GM21515 (cell line): ENCODE measurements around the gene ZC3H7B.
"Not testable (repeated sequence)": the region's sequence is repeated elsewhere in the genome, so short reads cannot be mapped to it uniquely, and the experiment has no call there.

ENCODE experiments used
- ATAC-seq: cut with Tn5 transposase; IDR thresholded peaks from one replicate; pipeline ENCODE4 v1.9.1; 2021; ENCODE audit not compliant: unreplicated experiment

Gene ZC3H7B, protein sequence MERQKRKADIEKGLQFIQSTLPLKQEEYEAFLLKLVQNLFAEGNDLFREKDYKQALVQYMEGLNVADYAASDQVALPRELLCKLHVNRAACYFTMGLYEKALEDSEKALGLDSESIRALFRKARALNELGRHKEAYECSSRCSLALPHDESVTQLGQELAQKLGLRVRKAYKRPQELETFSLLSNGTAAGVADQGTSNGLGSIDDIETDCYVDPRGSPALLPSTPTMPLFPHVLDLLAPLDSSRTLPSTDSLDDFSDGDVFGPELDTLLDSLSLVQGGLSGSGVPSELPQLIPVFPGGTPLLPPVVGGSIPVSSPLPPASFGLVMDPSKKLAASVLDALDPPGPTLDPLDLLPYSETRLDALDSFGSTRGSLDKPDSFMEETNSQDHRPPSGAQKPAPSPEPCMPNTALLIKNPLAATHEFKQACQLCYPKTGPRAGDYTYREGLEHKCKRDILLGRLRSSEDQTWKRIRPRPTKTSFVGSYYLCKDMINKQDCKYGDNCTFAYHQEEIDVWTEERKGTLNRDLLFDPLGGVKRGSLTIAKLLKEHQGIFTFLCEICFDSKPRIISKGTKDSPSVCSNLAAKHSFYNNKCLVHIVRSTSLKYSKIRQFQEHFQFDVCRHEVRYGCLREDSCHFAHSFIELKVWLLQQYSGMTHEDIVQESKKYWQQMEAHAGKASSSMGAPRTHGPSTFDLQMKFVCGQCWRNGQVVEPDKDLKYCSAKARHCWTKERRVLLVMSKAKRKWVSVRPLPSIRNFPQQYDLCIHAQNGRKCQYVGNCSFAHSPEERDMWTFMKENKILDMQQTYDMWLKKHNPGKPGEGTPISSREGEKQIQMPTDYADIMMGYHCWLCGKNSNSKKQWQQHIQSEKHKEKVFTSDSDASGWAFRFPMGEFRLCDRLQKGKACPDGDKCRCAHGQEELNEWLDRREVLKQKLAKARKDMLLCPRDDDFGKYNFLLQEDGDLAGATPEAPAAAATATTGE

DNA sequence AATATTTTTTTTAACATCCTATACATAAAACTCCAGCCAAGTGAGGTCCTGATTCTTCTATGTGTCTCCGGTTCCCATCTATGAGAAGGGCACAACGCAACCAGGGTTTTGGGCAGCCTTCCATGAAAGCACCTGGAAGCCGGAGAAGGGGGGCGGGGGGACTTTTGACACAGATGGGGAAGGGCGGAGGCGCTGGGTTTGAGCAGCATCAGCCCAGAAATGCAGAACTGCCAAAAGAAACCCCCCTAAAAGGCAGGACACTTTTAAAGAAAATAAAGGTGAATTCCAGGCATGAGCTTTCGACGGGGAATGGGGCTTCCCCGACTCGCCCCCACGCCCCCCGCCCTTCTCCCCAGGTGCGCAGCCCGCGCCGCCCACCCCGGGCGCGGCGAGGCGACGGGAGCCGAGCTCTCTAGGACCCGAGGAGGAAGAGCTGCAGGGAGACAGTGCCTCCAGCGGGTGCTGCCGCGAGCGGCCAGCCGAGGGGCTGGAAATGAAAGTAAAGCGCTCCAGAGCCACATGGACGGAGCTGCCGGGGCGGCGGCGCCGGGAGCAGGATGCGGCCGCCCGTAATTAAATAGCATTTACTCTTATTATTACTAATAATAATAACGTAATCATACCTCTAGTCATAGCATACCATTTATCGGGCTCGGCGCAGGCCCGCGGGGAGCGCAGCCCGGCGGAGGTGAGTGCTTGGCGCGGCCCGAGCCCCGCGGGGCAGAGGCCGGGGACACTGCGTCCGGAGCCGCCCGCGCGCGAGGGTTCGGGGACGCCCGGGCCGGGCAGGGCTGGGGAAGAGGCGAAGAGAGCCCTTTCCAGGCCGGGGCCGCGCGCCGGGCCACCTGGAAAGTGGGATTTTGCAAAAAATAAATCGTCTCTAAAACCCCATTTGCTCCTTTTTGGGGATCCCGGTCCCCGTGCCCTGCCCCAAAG is at the start of gene ZC3H7B:
ZC3H7B (plus strand) TSS at position 441 of the 936 bp plus-strand sequence. CDS start 19,136 bp downstream, outside the sequence.
- peak; percentile 80 for ATAC-seq

DNA sequence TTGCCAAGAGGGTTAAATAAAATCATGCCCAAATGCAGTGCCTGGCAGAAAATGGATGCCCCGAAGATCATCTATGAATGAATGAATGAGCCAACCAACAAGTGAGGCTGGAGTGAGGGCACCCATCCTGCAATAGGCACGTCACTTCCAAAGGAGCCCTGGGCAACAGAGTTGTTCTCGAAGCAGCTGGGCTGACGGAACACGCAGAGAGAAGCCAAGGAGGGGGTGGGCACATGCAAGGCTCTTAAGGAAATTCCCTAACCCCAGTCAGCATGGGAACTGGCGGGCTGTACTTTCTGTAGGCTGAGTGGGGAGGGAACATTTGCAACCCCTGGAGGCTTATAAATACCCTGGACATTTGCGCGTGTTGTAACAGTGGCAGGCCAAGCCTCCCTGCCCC is 49.0 kb upstream of the ZC3H7B start:
- ATAC-seq, result no peak

DNA sequence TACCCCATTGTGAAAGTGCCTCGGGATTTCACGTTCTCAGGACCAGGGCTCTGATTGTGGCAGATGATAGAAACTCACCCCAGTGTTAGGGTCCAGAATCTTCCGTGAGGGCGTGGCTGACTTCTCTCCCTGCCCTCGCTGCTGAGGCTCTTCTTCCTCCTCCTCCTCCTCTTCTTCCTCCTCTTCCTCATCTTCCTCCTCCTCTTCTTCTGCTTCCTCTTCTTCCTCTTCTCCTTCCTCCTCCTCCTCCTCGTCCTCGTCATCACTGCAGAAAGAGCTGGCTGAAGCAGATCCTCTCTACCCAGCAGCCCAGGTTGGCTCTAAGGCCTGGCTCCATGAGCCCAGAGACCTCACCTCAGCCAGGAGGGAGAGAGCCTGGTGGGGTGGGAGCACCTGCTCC is 47.1 kb upstream of the ZC3H7B start:
- no peak for ATAC-seq

DNA sequence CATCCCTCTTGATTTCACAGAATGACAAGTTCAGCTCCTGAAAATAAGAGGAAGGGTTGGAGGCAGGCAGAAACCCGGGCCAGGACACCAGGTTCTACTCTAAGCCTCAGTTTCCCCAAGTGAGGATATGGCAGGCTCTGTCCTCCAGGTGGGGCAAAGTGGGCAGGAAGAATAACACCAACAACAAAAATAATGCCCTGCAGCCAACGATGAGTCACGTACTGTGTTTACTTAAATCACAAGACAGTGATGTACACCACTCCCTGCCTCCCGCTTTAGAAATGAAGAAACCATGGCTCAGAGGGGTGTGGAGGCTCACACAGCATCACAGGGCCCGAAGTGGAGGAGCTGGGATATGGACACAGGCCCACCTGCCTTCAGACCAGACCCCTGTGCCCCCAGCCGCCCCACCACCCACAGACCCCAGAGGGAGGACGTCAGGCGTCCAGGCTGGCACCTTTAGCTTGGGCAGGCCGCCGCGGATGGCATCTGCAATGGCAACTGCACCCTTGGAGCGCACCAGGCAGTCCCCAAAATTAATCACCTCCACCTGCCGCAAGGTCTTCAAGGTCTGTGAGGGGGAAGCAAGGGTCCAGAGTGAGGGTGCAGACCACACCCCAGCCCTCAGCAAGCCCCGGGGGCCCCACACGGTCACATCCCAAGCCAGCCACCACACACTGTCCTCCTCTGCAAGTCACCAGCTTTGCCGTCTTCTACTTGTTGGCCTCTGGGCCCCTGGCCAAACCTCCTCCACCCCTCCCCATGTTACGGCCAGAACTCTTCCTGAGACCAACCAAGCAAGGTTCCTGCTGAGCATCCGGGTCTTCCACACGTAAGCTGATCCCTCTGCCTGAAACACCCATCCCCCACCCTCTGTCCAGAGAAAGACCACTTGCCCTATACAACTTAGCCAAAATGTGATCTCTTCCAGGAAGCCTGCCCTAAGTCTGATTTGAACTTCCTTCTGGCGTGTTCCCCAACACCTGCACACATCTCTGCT is 44.8 kb upstream of the ZC3H7B start:
- ATAC-seq, result no peak

DNA sequence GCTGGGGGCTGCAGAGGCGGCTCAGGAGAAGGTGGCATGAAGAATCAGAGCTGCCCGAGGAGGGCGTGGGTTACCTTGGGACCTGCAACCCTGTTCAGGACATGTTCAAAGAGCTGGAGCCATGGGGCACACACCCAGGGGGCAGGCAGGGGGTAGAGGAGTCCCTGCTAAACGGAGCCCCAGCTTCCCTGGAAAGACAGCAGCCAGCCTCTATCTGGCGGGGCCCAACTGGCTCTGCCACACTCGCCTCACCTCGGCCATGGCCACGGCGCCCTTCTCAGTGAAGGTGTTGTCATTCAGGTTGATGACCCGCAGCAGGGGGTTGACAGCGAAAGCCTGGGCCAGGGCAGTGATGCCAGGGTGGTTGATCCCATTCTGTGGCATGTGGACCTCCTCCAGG is 43.6 kb upstream of the ZC3H7B start:
- ATAC-seq, result no peak

DNA sequence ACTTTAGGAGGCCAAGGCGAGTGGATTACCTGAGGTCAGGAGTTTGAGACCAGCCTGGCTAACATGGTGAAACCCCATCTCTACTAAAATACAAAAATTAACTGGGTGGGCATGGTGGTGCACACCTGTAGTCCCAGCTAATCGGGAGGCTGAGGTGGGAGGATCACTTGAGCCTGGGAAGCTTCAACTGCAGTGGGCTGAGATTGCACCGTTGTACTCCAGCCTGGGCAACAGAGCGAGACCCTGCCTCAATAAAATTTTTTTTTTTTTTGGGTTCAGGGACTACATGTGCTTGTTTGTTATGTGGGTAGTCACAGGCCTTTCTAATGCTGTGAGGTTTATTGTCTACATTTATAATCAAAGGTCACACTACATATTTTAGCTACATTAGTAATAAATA is 41.6 kb upstream of the ZC3H7B start:
- not testable (repeated sequence) for ATAC-seq

DNA sequence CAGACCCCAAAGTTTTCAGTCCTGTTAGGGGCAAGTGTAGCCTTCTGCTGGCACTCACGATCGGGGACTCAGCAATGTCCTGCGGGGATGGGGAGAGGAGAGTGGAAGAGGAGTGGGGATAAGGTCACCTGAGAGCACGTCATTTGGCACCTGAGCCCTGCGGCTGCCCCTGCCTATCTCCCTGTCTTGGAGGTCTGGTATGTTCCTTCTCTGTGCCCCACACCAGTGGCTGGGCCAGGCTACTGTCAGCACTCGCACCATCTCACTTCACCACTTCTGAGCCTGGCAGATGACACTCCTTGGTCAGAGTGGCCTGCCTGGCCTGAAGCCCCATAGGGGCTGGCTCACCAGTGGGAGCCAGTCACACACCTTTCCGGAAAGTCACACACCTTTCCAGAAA is 40.5 kb upstream of the ZC3H7B start:
- ATAC-seq, result no peak

DNA sequence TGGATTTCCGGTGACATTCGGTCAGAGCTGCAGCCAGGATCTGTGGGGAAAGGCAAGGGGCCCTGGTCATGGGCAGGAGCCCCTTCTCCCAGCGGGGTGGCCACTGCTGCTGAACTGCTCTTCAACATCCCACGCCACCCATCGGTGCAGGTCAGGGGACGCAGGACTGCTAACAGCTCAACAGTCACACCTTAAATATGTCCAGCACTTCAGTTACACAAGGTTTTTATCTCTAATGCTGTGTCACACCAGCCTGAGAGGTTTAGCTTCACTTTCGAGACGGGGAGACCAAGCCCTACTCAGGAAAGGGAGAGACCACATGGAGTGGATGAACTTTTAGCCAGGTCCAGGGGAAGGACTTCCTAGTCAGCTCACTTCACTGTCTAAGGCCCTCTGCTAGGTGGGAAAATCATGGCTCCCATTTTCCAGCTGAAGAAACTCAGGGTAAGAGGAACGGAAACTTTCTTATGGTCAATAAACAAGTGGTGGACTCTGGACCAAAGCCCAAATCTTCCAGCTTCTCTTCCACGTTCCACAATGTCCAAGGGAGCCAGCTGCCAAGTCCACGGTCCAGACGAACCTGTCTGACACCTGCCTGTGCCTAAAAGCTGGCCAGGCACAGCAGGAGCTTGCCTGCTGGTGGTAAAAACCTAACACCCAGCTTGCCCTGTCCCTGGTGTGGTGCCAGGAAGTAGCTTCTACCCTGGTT is 39.6 kb upstream of the ZC3H7B start:
- no peak for ATAC-seq

DNA sequence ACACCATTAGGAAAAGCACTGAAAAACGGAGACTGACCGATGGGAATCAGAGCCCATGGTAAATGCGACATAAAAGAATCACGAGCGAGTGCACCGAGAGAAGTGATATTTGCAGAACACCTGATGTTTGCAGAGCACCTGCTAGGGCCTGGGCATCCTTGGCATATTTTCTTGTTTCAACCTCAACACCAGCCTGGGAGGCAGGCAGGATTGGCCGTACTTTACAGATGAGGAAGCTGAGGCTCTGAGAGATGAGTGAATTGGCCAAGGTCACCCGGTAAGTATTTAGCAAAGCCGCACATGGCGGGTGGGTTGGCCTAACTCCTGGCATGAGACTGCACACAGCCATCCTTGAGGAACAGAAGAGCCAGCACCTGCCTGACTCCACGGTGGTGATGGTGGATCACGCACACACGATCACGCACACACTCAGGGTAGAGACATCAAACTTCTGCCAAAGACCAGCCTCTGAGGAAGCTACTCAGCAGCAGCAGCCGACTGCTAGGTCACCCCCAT is 39.0 kb upstream of the ZC3H7B start:
- ATAC-seq, result no peak

DNA sequence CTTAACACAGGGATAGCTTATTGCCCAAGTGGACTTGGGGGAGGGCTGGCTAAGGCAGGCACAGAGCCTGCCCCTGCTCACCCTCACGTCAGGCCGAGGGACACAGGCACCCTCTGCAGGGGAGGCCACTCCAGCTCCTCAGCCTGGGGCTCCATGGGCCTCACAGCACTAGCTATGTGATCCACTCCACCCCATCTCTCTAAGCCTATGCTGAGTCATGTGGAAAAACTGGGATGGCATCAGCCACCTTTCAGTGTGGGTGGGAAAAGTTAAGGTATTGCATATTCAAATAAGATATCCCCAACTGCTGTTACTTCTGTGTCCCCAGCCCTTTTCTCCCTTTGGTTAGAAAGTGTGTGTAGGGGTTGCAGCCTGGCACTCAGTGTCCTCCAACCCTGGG is 37.6 kb upstream of the ZC3H7B start:
- ATAC-seq, result no peak

DNA sequence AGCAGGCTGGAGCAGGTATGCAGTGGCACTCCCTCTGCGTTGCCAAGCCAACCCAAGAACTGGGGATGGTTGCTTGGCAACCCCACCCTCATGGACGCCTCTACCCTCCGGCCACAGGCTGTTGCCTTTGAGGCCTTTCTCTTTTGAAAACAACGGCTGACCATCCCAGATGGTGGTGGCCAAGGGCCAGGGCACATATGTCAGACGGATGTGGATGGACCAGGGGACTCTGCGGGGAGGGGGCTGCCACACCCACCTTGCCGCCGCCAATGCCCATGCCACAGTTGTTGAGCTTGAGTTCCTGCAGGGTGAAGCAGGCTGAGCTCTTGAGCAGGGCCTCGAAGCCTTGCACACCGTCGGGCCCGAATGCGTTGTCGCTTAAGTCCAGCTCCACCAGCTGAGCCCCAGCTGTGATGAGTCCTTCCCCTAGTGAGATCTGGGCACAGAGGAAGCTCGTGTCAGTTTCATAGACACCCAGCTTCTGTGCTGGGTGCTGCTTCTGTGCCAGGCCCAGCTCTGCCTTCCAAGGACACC is 36.9 kb upstream of the ZC3H7B start:
- ATAC-seq, result no peak

DNA sequence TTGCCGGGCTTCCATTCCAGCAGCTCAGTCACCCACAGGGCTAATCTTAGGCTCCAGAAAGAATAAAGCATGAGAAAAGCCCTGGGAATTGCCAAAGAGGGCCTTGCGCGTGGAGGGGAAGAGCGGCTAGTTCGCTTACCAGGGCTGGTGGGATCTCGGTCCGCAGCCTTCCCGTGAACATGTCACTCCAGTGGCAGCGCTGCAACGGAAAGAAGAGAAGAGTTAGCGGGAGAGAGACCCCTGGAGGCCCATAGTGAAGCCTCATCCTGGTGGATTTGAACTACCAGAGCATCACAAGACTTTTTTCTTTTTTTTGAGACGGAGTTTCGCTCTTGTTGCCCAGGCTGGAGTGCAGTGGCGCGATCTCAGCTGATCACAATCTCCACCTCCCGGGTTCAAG is 33.4 kb upstream of the ZC3H7B start:
- ATAC-seq, result no peak

DNA sequence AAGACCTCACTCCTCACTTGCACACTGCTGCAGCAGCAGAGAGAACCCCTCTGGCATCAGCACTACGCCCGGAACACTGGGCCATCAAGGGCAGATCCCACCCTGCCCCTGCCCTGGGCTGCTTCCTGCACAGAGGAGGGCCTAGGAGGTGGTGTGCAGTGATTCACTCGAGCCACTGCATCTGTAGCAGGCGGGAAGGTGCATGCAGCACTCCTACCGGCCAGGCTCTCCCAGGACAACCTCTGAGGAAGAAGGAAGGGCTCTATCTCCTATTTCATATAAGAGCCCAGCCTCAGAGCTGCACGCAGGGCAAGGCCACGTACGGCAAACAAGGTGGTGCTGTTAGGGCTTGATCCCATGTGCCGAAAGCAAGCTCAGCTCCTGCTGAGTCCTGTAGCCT is 29.5 kb upstream of the ZC3H7B start:
- no peak for ATAC-seq

DNA sequence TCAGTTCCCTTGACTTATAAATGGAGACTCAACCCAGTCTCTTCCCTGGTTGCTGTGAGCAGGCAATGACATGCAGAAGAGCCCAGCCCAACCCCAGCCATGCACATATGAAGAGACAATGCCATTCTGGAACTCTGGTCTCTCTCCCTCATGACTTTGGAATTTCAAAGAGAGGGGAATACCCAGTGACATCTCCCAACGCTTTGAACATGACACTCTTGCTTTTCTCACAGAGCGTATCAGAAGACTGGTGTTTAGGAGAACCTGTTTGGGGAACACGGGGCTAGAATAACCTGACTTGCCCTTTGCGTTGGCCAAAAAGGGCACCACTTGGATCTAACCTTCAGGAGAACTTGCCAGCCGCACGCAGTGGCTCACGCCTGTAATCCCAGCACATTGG is 28.2 kb upstream of the ZC3H7B start:
- no peak for ATAC-seq

DNA sequence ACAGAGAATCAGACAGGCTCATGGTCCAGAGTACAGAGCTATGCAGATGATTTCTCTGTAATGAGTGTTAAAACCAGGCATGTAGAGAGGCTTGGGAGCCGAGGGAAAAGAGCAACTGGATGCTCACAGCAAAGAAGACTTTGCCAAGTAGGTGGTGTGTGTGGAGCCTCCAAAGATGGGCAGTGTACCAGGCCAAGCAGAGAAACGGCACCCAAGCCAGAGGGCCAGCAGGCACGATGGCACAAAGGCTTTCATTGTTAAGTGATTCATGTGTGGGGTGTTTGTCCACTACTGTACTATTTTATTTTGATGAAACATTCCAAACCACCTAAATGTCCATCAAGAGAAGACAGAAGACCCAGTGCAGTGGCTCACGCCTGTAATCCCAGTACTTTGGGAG is 26.5 kb upstream of the ZC3H7B start:
- ATAC-seq, result no peak

DNA sequence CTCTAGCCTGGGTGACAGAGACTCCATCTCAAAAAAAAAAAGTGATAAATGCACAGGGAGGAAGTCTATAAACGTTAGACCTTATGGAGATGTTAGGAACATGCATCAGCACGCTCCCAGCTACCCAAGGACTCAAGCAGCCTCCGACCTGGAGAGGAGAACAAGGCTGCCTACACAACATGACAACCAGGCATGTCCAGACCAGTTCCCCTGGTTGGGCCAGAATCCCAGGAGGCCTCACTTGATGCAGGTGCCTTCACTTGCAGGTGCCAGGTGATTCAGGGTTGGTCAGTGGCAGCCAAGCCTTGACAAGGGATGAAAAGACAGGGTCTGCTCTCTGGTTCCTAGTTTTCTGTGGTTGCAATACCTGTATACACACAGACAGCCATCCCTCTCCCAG is 21.3 kb upstream of the ZC3H7B start:
- ATAC-seq, result no peak

DNA sequence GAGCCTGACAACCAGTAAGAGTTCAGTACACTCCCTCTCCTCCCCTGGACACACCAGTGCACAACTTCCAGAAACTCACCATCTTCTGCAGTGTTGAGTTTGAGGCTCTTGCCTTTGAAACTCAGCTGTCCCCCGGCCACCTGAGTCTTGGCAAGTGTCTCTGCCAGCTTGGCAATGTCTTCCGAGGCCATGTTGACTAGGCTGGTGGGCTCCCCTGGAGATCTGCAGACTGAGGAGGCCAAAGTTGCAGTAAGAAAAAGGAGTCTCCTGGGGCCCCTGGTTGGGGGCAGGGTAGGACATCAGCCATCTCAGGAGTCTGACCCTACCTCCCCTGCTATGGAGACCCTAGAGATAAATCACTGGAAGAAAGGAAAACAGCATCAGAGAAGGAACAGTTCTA is 20.5 kb upstream of the ZC3H7B start:
- no peak for ATAC-seq

DNA sequence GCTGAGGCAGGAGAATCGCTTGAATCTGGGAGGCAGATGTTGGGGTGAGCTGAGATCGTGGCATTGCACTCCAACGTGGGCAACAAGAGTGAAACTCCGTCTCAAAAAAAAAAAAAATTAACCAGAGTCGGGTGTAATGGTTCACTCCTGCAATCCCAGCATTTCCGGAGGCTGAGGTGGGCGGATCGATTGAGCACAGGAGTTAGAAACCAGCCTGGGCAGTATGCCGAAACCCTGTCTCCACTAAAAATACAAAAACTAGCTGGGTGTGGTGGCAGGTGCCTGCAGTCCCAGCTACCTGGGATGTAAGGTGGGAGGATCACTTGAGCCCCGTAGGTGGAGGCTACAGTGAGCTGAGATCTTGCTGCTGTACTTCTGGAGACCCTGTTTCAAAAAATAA is 16.9 kb upstream of the ZC3H7B start:
- ATAC-seq, result no peak

DNA sequence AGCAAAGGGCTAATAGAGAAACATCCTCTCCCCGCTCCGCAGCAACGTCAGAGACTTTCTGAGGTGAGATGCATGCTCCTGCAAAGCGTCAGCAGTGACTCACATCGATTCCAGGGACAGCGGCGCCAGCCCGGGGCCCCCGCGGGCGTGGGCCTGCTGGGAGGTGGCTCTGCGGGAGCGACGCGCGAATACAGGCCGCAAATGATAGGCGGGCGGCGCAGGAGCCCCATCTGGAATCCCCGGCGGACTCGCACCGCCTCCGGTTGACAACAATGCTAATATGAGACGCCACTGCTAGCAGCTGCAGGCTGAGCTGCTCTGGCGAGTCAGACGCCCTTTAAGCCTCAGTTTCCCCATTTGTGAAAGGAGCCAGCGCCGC is 15.9 kb upstream of the ZC3H7B start:
- peak; percentile 9 for ATAC-seq
